ENCODE measurements around the gene ZC3HAV1L. TPM values are rescaled to one million over a fixed set of nuclear protein-coding genes. Genes with fewer than 3 reads are reported as not detected.

Gene ZC3HAV1L
- total and polyA plus RNA-seq, 10 of the 15 experiments (the other 5 are each of a cell fraction or from before 2014, with no cell fraction given) = 0.09 to 16.3 (median 4.9) TPM

DNA sequence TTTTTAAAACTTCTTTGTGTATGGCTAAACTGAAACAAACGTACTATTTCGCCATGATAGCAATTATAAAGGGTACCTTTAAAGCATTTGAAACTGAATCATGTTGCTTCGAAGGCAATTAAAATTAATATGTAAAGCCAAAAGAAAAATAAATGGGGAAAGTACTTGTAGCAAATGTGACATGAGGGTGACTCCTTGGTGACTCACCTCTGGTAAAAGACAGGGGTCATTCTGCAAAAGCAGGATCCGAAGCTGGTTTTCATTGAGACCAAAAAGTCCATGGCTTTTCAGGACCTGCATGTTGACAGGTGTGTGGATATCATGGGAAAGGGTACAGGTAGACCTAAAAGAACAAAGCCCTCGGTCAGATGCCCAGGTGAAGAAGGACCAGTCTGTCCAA, 1.5 kb downstream of the ZC3HAV1L start:
- no peak overlapping the region for H2AFZ ChIP-seq (ENCODE audit: control insufficient read depth, low read depth, low read length)
- SMC1A ChIA-PET (ENCODE audit: uncharacterized antibody, unreplicated experiment) = interaction anchor here (0.5 to 1.9 kb wide), 5 partner anchors 11 to 403 kb away, joined by 3 to 6 read pairs (median 3); no protein-coding TSS in a partner anchor
- intact Hi-C loops (cut with micrococcal nuclease; ENCODE audit: unreplicated experiment) = no loop called here

More for the DNA sequence above, 1.5 kb downstream of the ZC3HAV1L start:
- H3K27me3 ChIP-seq (replicated peaks in 1 of 2; ENCODE audit: control insufficient read depth in 2 of 2, insufficient read depth in 2 of 2, low read length in 1 of 2) = no peaks in the 10 kb centered on the region
- ChIA-PET CTCF (interaction anchor here (1.5 to 8.0 kb wide), 3 partner anchors 8 to 41 kb away, joined by 5 to 42 read pairs (median 7); no protein-coding TSS in a partner anchor), POLR2A (no interaction called here), RAD21 (ENCODE audit: unreplicated experiment) (interaction anchor here (1.0 to 1.1 kb wide), 3 partner anchors 61 to 148 kb away, joined by 3 read pairs; no protein-coding TSS in a partner anchor)
- H3K4me1 ChIP-seq (ENCODE audit: control insufficient read depth, insufficient read depth, low read length) = no peaks in the 10 kb centered on the region; the same call in 1 of the 2 replicates
- BruUV-seq (replicated peaks) = TSS peak; percentile 56
- FAIRE-seq (no peak), ATAC-seq (no peak), DNase-seq (ENCODE audit: low read depth, low spot score) (no peak)
- peak overlapping the region; percentile 78; the same call in 1 of the 2 replicates for H3K4me3 ChIP-seq
- peak overlapping the region; percentile 90 for H3K4me2 ChIP-seq (ENCODE audit: control insufficient read depth, insufficient read depth)
- H3K79me2 ChIP-seq (ENCODE audit: control insufficient read depth, insufficient read depth, low read length) = peaks cover 22% of the 10 kb centered on the region
- H3K9ac ChIP-seq (ENCODE audit: control insufficient read depth, insufficient read depth, low read length) = peak overlapping the region; percentile 83; the same call in 1 of the 2 replicates
- WGBS (ENCODE audit: insufficient coverage, insufficient replicate concordance, low lambda C conversion rate, missing lambda C conversion rate) = 87% methylated on average over 5 of the region's 5 CpGs
- in situ Hi-C loops (cut with MboI) = no loop called here
- peak overlapping the region; percentile 78; the same call in 1 of the 2 replicates for H3K27ac ChIP-seq (ENCODE audit: control insufficient read depth, insufficient read depth)
- no peaks in the 10 kb centered on the region for H4K20me1 ChIP-seq (ENCODE audit: control insufficient read depth, insufficient read depth)
- TF ChIP-seq, protein P1, sequence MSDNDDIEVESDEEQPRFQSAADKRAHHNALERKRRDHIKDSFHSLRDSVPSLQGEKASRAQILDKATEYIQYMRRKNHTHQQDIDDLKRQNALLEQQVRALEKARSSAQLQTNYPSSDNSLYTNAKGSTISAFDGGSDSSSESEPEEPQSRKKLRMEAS (IDR thresholded peaks at IDR 0.05; ENCODE audit: low read depth, low read length) = no peak
- TF ChIP-seq, protein P2, sequence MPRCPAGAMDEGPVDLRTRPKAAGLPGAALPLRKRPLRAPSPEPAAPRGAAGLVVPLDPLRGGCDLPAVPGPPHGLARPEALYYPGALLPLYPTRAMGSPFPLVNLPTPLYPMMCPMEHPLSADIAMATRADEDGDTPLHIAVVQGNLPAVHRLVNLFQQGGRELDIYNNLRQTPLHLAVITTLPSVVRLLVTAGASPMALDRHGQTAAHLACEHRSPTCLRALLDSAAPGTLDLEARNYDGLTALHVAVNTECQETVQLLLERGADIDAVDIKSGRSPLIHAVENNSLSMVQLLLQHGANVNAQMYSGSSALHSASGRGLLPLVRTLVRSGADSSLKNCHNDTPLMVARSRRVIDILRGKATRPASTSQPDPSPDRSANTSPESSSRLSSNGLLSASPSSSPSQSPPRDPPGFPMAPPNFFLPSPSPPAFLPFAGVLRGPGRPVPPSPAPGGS (IDR thresholded peaks at IDR 0.05; ENCODE audit: borderline replicate concordance, insufficient read depth, low read depth, low read length, poor library complexity, severe bottlenecking) = no peak
- no peak for TF ChIP-seq ZNF274 (IDR thresholded peaks at IDR 0.05; ENCODE audit: insufficient read depth, insufficient read length)
- TF ChIP-seq MYC (IDR thresholded peaks at IDR 0.05; ENCODE audit: insufficient read depth, insufficient read length, insufficient replicate concordance, low read length, severe bottlenecking) = no peak
- TF ChIP-seq, protein P3, sequence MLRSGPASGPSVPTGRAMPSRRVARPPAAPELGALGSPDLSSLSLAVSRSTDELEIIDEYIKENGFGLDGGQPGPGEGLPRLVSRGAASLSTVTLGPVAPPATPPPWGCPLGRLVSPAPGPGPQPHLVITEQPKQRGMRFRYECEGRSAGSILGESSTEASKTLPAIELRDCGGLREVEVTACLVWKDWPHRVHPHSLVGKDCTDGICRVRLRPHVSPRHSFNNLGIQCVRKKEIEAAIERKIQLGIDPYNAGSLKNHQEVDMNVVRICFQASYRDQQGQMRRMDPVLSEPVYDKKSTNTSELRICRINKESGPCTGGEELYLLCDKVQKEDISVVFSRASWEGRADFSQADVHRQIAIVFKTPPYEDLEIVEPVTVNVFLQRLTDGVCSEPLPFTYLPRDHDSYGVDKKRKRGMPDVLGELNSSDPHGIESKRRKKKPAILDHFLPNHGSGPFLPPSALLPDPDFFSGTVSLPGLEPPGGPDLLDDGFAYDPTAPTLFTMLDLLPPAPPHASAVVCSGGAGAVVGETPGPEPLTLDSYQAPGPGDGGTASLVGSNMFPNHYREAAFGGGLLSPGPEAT (IDR thresholded peaks at IDR 0.05; ENCODE audit: low read depth) = no peak
- no peak for TF ChIP-seq NR2F1 (conservative IDR thresholded peaks at IDR 0.05)
- TF ChIP-seq, protein P4, sequence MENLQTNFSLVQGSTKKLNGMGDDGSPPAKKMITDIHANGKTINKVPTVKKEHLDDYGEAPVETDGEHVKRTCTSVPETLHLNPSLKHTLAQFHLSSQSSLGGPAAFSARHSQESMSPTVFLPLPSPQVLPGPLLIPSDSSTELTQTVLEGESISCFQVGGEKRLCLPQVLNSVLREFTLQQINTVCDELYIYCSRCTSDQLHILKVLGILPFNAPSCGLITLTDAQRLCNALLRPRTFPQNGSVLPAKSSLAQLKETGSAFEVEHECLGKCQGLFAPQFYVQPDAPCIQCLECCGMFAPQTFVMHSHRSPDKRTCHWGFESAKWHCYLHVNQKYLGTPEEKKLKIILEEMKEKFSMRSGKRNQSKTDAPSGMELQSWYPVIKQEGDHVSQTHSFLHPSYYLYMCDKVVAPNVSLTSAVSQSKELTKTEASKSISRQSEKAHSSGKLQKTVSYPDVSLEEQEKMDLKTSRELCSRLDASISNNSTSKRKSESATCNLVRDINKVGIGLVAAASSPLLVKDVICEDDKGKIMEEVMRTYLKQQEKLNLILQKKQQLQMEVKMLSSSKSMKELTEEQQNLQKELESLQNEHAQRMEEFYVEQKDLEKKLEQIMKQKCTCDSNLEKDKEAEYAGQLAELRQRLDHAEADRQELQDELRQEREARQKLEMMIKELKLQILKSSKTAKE (IDR thresholded peaks at IDR 0.05; ENCODE audit: low read depth, poor library complexity, severe bottlenecking) = no peak
- TF ChIP-seq SIX5 (IDR thresholded peaks at IDR 0.05; ENCODE audit: low read depth, low read length, severe bottlenecking) = no peak
- TF ChIP-seq STAT3 (IDR thresholded peaks at IDR 0.05; ENCODE audit: low read depth, low read length) = no peak
- TF ChIP-seq BCL11A (IDR thresholded peaks at IDR 0.05; ENCODE audit: low read depth, low read length) = no peak
- H3K9me3 ChIP-seq (replicated peaks; ENCODE audit: control insufficient read depth, insufficient read depth, low read length) = no peaks in the 10 kb centered on the region
- peaks cover 0 to 13% of the 10 kb centered on the region in 2 experiments; a peak in 2 of 4 replicates for H3K36me3 ChIP-seq (ENCODE audit: control insufficient read depth in 2 of 2, insufficient read depth in 2 of 2, low read length in 1 of 2)
